Suprapubic skin (tissue), 3 donors: Measurements from ENCODE around the gene FUBP1.

Experiments used
- CTCF ChIP-seq, 2 donors: fragments of 200-600 bp in 1 of 2; fragments of 450-650 bp in 1 of 2; sonication (generic) in 1 of 2; IDR thresholded peaks; one replicate each; pipeline ENCODE4 v1.5.1; 2016 to 2019; ENCODE audit warnings: antibody characterized with exemption in 2 of 2, mild to moderate bottlenecking in 1 of 2, moderate library complexity in 1 of 2
- POLR2A ChIP-seq, 2 donors: fragments of 450-650 bp; IDR thresholded peaks; one replicate each; pipeline ENCODE4 v1.6.1; 2017; ENCODE audit warnings: antibody characterized with exemption in 2 of 2, mild to moderate bottlenecking in 2 of 2, moderate library complexity in 2 of 2

- TF ChIP-seq POLR2A (IDR thresholded peaks at IDR 0.05) (no peak), CTCF (IDR thresholded peaks at IDR 0.05) (no peak)
These were observed 31.0 kb upstream of the FUBP1 start for GRCh38 chr1:78009836-78010235.
